Ascending aorta (tissue), 2 donors: ENCODE results near the gene DERL2. TPM values are rescaled to one million over a fixed set of nuclear protein-coding genes. Genes with fewer than 3 reads are reported as not detected.

Source experiments
- DNase-seq, 2 donors: peaks; one replicate each; pipeline ENCODE4 v3.0.0-alpha.2; 2019; ENCODE audit warnings: low spot score in 2 of 2
- H3K27ac ChIP-seq, 2 donors: fragments of 200-600 bp; sonication (generic); one replicate each; pipeline ENCODE4 v1.5.1; 2016 to 2017; ENCODE audit warnings: mild to moderate bottlenecking in 1 of 2
- H3K27me3 ChIP-seq: fragments of 200-600 bp; sonication (generic); one replicate; pipeline ENCODE4 v1.5.1; 2017
- H3K36me3 ChIP-seq, 2 donors: fragments of 200-600 bp; sonication (generic); one replicate each; pipeline ENCODE4 v1.5.1; 2016
- H3K4me1 ChIP-seq, 2 donors: fragments of 200-600 bp; sonication (generic); one replicate each; pipeline ENCODE4 v1.5.1; 2016 to 2017; ENCODE audit warnings: mild to moderate bottlenecking in 1 of 2
- H3K4me3 ChIP-seq, 2 donors: fragments of 200-600 bp; sonication (generic); one replicate each; pipeline ENCODE4 v1.5.1; 2016 to 2017; ENCODE audit warnings: mild to moderate bottlenecking in 1 of 2
- H3K9me3 ChIP-seq, 2 donors: fragments of 200-600 bp; sonication (generic); one replicate each; pipeline ENCODE4 v1.5.1; 2016
- CTCF ChIP-seq, 3 experiments: fragments of 200-600 bp in 2 of 3; fragments of 450-650 bp in 1 of 3; sonication (generic) in 2 of 3; IDR thresholded peaks; one replicate each; pipeline ENCODE4 v1.5.1; 2016 to 2019; ENCODE audit warnings: antibody characterized with exemption in 3 of 3, mild to moderate bottlenecking in 1 of 3, moderate library complexity in 1 of 3
- intact Hi-C: fragments of 100-400 bp; cut with DNase I; formaldehyde crosslinking; loops from one replicate; pipeline ENCODE4 v1.15.1; 2023
- total RNA-seq: library from RNA; depleted of rRNA; stranded (reverse); fragments of >200 nt; gene quantifications from one replicate; pipeline ENCODE4 v1.1.0, GENCODE V29; 2016

The DERL2 gene
- total RNA-seq, 1 donor from 2014 or later: 7.5 TPM

GRCh38 chr17:5509482-5509881 lies 23.5 kb upstream of the DERL2 start:
- Histone ChIP-seq H3K27me3 (no peaks in the 10 kb centered on the region), H3K4me3 (no peak overlapping the region), H3K27ac (no peak overlapping the region), H3K36me3 (peaks cover 14 to 29% of the 10 kb centered on the region in 2 donors), H3K4me1 (no peaks in the 10 kb centered on the region), H3K9me3 (no peaks in the 10 kb centered on the region)
- intact Hi-C loops: no loop called here
- no peak for DNase-seq
- no peak for TF ChIP-seq CTCF (IDR thresholded peaks at IDR 0.05)

GRCh38 chr17:5508810-5509209 lies 22.8 kb upstream of the DERL2 start:
- intact Hi-C loops: no loop called here
- no peak for DNase-seq
- no peaks in the 10 kb centered on the region for H3K27me3 ChIP-seq
- peaks cover 8 to 25% of the 10 kb centered on the region in 2 donors for H3K36me3 ChIP-seq
- no peak overlapping the region for H3K27ac ChIP-seq
- TF ChIP-seq CTCF (IDR thresholded peaks at IDR 0.05): no peak
- no peak overlapping the region for H3K4me3 ChIP-seq
- H3K9me3 ChIP-seq: no peaks in the 10 kb centered on the region
- no peaks in the 10 kb centered on the region for H3K4me1 ChIP-seq

- H3K4me3 ChIP-seq: no peak overlapping the region
- no peaks in the 10 kb centered on the region for H3K9me3 ChIP-seq
- H3K27ac ChIP-seq: no peak overlapping the region
- peaks cover 0 to 22% of the 10 kb centered on the region in 2 donors for H3K36me3 ChIP-seq
- TF ChIP-seq CTCF (IDR thresholded peaks at IDR 0.05): no peak
- intact Hi-C loops: no loop called here
- H3K27me3 ChIP-seq: no peaks in the 10 kb centered on the region
- DNase-seq: no peak
- H3K4me1 ChIP-seq: no peaks in the 10 kb centered on the region
Observed at GRCh38 chr17:5506307-5506706, 20.3 kb upstream of the DERL2 start.

- no peak for DNase-seq
- no peak for TF ChIP-seq CTCF (IDR thresholded peaks at IDR 0.05)
- Histone ChIP-seq H3K27ac (no peak overlapping the region), H3K4me1 (peaks cover 0 to 9% of the 10 kb centered on the region in 2 donors), H3K36me3 (peaks cover 0 to 22% of the 10 kb centered on the region in 2 donors), H3K27me3 (no peaks in the 10 kb centered on the region), H3K9me3 (no peaks in the 10 kb centered on the region), H3K4me3 (no peak overlapping the region)
- intact Hi-C loops: no loop called here
Observed at GRCh38 chr17:5502552-5502951, 16.6 kb upstream of the DERL2 start.

- Histone ChIP-seq H3K4me3 (no peak overlapping the region), H3K27ac (no peak overlapping the region), H3K4me1 (peaks cover 0 to 9% of the 10 kb centered on the region in 2 donors), H3K27me3 (no peaks in the 10 kb centered on the region), H3K9me3 (no peaks in the 10 kb centered on the region), H3K36me3 (peaks cover 0 to 22% of the 10 kb centered on the region in 2 donors)
- no peak for TF ChIP-seq CTCF (IDR thresholded peaks at IDR 0.05)
- intact Hi-C loops: no loop called here
- DNase-seq: no peak
Observed at GRCh38 chr17:5501685-5502084, 15.7 kb upstream of the DERL2 start.
